Progenitor cell of endocrine pancreas (in vitro differentiated cells): ENCODE data around the gene ITGAD. TPM values are rescaled to one million over a fixed set of nuclear protein-coding genes. Genes with fewer than 3 reads are reported as not detected.

Experiments used
- DNase-seq: peaks from one replicate; pipeline ENCODE4 v3.0.0; 2021; ENCODE audit warnings: low spot score; ENCODE audit not compliant: unreplicated experiment
- H3K27ac Mint-ChIP-seq: 2 replicates; pipeline ENCODE4 v1.8.0; 2021; ENCODE audit warnings: mild to moderate bottlenecking, moderate library complexity, mixed read lengths
- H3K27me3 Mint-ChIP-seq: 2 replicates; pipeline ENCODE4 v1.8.0; 2021; ENCODE audit warnings: mixed read lengths
- H3K36me3 Mint-ChIP-seq: 2 replicates; pipeline ENCODE4 v1.8.0; 2022; ENCODE audit warnings: mixed read lengths; ENCODE audit not compliant: insufficient read depth
- H3K4me1 Mint-ChIP-seq: 2 replicates; pipeline ENCODE4 v1.8.0; 2021; ENCODE audit warnings: low read depth, mixed read lengths
- H3K4me3 Mint-ChIP-seq: 2 replicates; pipeline ENCODE4 v1.8.0; 2021; ENCODE audit warnings: low read depth, mild to moderate bottlenecking, moderate library complexity, mixed read lengths
- H3K9me3 Mint-ChIP-seq: 2 replicates; pipeline ENCODE4 v1.8.0; 2021; ENCODE audit warnings: low read depth, mixed read lengths
- total RNA-seq: library from RNA; stranded (reverse); gene quantifications from 2 replicates; pipeline ENCODE4 v1.2.1, GENCODE V29; 2021
- TF ChIP-seq, protein P1 (sequence below): fragments of 200-600 bp; sonication (generic); IDR thresholded peaks from one replicate; pipeline ENCODE4 v1.5.0; 2021; ENCODE audit warnings: antibody characterized with exemption, mild to moderate bottlenecking; ENCODE audit not compliant: unreplicated experiment

The ITGAD gene
- total RNA-seq, 1 donor from 2014 or later: not detected

DNA sequence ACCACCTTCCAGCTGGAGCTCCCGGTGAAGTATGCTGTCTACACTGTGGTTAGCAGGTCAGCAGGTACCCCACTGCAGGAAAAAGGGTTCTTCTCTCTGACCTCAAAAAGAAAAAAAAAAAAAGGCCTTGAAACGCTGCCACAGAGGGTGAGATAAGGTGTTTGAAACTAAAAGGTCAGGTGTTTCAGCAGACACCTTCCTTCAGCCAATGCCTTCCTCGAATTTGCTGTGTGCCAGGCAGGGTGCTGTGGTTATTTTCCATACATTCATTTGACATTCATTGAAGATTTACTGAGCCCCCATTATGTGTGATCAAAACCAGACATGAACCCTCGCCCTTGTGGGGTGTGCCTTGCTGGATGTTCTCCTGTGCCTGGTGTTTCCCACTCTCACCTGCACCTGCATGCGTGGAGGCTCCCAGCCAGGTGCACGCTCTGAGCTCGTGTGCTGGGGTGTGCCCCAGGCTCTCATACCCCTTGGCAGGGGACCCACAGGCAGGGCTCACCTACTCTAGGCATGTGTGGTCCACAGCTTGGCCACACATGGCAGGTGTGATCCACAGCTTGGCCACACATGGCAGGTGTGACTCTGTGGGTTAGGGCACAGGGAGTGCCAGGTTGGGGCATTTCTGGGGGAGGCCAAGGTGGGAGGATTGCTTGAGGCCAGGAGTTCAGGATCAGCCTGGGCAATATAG, 15.8 kb upstream of the ITGAD start:
- Mint-ChIP-seq H3K27ac (no peak overlapping the region), H3K27me3 (peaks cover 25% of the 10 kb centered on the region), H3K36me3 (no peaks in the 10 kb centered on the region), H3K4me1 (no peaks in the 10 kb centered on the region), H3K9me3 (peaks cover 6% of the 10 kb centered on the region), H3K4me3 (no peak overlapping the region)
- TF ChIP-seq, protein P1, sequence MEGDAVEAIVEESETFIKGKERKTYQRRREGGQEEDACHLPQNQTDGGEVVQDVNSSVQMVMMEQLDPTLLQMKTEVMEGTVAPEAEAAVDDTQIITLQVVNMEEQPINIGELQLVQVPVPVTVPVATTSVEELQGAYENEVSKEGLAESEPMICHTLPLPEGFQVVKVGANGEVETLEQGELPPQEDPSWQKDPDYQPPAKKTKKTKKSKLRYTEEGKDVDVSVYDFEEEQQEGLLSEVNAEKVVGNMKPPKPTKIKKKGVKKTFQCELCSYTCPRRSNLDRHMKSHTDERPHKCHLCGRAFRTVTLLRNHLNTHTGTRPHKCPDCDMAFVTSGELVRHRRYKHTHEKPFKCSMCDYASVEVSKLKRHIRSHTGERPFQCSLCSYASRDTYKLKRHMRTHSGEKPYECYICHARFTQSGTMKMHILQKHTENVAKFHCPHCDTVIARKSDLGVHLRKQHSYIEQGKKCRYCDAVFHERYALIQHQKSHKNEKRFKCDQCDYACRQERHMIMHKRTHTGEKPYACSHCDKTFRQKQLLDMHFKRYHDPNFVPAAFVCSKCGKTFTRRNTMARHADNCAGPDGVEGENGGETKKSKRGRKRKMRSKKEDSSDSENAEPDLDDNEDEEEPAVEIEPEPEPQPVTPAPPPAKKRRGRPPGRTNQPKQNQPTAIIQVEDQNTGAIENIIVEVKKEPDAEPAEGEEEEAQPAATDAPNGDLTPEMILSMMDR: no peak
- no peak for DNase-seq

DNA sequence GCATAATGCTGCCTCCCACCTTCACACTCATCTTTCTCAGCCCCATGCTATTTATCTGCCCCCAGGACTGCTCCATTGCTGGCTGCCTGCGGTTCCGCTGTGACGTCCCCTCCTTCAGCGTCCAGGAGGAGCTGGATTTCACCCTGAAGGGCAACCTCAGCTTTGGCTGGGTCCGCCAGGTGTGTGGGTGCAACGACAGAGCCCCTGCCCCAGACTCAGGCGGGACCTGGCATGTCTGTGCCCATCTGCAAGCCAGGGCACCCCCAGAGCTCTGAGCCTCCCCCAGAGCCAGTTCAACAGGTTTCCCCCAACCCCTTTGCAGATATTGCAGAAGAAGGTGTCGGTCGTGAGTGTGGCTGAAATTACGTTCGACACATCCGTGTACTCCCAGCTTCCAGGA, 12.9 kb upstream of the ITGAD start:
- Mint-ChIP-seq H3K4me1 (no peaks in the 10 kb centered on the region), H3K9me3 (peaks cover 5% of the 10 kb centered on the region), H3K27ac (no peak overlapping the region), H3K4me3 (no peak overlapping the region), H3K27me3 (peaks cover 27% of the 10 kb centered on the region), H3K36me3 (no peaks in the 10 kb centered on the region)
- DNase-seq: no peak
- TF ChIP-seq, protein P1: no peak

DNA sequence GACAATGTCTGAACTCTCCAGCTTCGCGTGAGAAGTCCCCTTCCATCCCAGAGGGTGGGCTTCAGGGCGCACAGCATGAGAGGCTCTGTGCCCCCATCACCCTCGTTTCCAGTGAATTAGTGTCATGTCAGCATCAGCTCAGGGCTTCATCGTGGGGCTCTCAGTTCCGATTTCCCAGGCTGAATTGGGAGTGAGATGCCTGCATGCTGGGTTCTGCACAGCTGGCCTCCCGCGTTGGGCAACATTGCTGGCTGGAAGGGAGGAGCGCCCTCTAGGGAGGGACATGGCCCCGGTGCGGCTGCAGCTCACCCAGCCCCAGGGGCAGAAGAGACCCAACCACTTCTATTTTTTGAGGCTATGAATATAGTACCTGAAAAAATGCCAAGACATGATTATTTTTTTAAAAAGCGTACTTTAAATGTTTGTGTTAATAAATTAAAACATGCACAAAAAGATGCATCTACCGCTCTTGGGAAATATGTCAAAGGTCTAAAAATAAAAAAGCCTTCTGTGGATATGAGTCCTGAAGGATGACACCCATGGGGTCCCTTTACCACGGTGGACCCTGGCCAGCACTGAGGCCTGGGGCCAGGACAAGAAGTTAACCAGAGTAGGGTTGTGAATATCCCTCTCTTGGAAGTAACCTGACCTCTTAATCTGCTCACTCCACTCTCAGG, 10.5 kb upstream of the ITGAD start:
- DNase-seq: peak; percentile 52
- no peak overlapping the region for H3K27ac Mint-ChIP-seq
- no peaks in the 10 kb centered on the region for H3K36me3 Mint-ChIP-seq
- H3K27me3 Mint-ChIP-seq: peaks cover 20% of the 10 kb centered on the region
- TF ChIP-seq, protein P1: peak; percentile 85
- H3K9me3 Mint-ChIP-seq: no peaks in the 10 kb centered on the region
- peaks cover 16% of the 10 kb centered on the region for H3K4me1 Mint-ChIP-seq
- no peak overlapping the region for H3K4me3 Mint-ChIP-seq

DNA sequence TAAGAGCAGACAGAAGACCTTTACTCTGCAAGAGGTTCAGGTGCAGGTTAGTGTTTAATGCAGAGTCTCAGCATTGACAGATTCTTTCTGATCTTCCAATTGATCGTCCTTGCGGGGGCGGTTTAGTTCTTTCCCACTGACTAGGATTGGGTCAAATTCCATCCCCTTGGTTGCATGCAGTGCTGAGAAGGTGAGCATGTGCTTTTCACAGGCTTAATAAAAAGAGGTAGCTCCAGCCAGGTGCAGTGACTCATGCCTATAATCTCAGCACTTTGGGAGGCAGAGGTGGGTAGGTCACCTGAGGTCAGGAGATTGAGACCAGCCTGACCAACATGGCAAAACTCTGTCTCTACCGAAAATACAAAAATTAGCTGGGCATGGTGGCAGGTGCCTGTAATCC, 7.5 kb upstream of the ITGAD start:
- no peak overlapping the region for H3K4me3 Mint-ChIP-seq
- TF ChIP-seq, protein P1: no peak
- H3K27ac Mint-ChIP-seq: no peak overlapping the region
- H3K36me3 Mint-ChIP-seq: no peaks in the 10 kb centered on the region
- H3K9me3 Mint-ChIP-seq: no peaks in the 10 kb centered on the region
- no peak for DNase-seq
- H3K27me3 Mint-ChIP-seq: peaks cover 18% of the 10 kb centered on the region
- H3K4me1 Mint-ChIP-seq: peaks cover 16% of the 10 kb centered on the region

DNA sequence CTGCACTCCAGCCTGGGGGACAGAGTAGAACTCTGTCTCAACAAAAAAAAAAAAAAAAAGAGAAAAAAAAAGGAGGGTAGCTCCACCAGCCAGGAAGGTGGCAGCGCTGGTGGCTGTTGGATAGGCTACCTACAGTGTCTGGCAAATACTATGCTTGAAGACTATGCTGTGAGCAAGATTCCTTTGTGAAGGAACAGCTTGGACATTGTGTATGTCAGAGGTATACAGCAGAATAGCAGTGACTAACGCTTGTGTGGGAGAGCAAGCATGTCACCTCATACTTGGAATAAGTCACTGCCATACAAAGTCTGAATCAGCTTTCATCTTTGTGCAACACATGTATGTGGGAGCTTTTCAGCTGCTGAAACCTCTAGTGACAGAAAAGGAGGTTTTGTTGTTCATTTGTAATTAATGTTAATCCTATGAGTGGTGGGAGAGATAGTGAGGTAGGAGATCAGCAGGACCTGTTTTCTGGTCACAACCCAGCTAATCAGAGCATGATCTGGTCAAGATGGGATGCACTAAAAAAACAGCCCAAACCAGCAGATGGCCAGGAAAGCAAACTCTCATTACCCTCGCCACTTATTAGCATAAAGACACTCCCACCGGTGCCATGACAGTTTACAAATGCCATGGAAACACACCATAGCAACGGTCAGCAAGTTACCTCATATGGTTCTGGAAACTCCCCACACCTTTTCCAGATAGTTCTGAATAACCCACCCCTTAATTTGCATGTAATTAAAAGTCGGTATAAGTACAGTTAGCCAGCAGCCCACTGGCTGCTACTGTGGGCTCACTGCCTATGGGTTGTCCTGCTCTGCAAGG, 6.8 kb upstream of the ITGAD start:
- H3K4me3 Mint-ChIP-seq: no peak overlapping the region
- peaks cover 16% of the 10 kb centered on the region for H3K4me1 Mint-ChIP-seq
- DNase-seq: no peak
- TF ChIP-seq, protein P1: no peak
- H3K27ac Mint-ChIP-seq: peak overlapping the region; percentile 89
- no peaks in the 10 kb centered on the region for H3K36me3 Mint-ChIP-seq
- peaks cover 16% of the 10 kb centered on the region for H3K27me3 Mint-ChIP-seq
- H3K9me3 Mint-ChIP-seq: no peaks in the 10 kb centered on the region
